ENCODE results near the gene CERS2. TPM values are rescaled to one million over a fixed set of nuclear protein-coding genes. Genes with fewer than 3 reads are reported as not detected.
A peak's percentile ranks its signal among the peaks of the same experiment; 100 is the strongest.

Gene CERS2, protein sequence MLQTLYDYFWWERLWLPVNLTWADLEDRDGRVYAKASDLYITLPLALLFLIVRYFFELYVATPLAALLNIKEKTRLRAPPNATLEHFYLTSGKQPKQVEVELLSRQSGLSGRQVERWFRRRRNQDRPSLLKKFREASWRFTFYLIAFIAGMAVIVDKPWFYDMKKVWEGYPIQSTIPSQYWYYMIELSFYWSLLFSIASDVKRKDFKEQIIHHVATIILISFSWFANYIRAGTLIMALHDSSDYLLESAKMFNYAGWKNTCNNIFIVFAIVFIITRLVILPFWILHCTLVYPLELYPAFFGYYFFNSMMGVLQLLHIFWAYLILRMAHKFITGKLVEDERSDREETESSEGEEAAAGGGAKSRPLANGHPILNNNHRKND
- total RNA-seq, result 100 to 1,000 TPM in 4 of 8 experiments, 10 to 100 TPM in 4; 46.1 to 116 (median 96.6) TPM

DNA sequence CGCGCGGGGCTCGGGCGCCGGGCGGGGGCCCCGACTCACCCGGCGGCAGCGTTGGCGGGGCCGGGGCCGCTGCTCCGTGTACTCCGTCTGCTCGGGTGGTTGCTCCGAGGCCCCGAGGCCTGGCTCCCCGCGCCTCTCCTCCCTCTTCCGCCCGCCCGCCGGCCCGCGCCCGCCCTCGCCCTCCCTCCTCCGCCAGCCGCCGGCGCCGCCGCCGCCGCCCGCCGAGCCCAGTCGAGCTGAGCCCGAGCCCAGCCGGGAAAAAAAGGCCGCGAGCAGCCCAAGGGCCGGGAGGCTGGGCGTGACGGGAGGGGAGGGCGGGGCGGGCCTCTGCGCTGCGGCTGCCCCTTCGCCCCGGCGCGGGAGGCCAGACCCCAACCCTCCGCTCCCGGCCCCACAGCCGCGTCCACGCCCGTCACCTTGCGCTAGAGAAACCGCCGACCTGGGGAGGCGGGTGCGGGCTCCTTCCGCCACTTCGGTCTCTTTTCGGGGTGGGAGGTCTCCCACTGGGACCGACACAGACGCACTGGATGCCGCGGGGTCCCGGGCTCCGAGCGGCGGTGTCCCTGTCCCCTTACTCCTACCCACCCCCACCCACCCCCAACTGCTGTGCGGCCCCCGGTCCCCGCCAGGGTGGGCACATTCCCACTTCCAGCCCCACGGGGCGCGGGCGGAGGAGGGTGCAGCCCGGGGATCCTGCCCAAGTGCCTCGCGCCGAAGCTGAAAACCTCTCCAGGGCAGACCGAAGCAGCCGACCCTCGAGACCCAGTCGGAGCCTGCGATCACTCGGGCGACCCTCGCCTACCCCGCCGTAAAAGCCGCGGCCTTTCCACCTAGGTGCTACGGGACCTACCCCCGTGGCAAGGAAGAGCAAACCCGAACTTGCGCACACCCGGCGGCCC, at the start of gene CERS2:
Gene CERS2, minus strand, starts transcription at position 256 of the 899 bp plus-strand sequence. CDS start 5,745 bp downstream, outside the sequence.
- peaks cover 33 to 38% of the 10 kb centered on the region in 2 donors for H3K4me1 ChIP-seq (replicated peaks in 1 of 2)
- in situ Hi-C loops (cut with MboI; ENCODE audit: low pct_unique_long_range_greater_than_20kb in 2 of 9, low sequenced_read_pairs in 9 of 9, unreplicated experiment in 9 of 9), result no loop called here
- peak within 1 kb of the TSS; percentile 90 to 99 (median 97) for H3K4me3 ChIP-seq
- WGBS, 10 experiments, result 21 to 45% (median 27%) methylated on average over 3 to 15 of the region's 106 CpGs; no CpG with 5 or more reads in 5 of the 10 experiments
- peak; percentile 60 to 80 (median 72) for ATAC-seq (replicated peaks in 6 of 8)
- peak within 1 kb of the TSS; percentile 88 to 93 for H3K27ac ChIP-seq

DNA sequence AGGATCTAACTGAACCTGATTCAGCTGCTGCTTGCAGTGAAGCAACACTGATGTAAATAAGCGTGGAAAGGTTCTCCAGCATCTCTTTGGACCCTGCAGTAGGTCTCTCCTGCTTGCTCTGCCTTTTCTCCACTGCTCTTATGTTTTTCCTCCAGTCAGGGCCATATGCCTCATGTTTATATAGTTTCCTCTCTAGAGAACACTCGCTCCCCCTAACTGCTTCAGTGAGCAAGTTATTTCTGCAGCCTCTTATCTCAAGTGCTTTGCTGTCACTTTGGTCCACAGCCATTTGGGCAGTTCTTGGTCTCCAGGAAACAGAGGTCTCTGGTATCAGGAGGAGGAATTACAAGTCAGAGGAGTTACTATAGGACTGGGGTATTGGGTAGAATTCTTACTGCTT, 38.9 kb upstream of the CERS2 start:
- peak in 1 of 8 experiments; percentile 7 for ATAC-seq (replicated peaks in 6 of 8)
- Histone ChIP-seq H3K4me3 (no peak overlapping the region), H3K4me1 (replicated peaks in 1 of 2) (peaks cover 7 to 8% of the 10 kb centered on the region in 2 donors), H3K27ac (no peak overlapping the region)
- WGBS, 10 experiments, result 60 to 100% (median 82%) methylated on average over 2 of the region's 2 CpGs; no CpG with 5 or more reads in 2 of the 10 experiments
- in situ Hi-C loops (cut with MboI; ENCODE audit: low pct_unique_long_range_greater_than_20kb in 2 of 9, low sequenced_read_pairs in 9 of 9, unreplicated experiment in 9 of 9), result no loop called here

- in situ Hi-C loops (cut with MboI; ENCODE audit: low pct_unique_long_range_greater_than_20kb in 2 of 9, low sequenced_read_pairs in 9 of 9, unreplicated experiment in 9 of 9), result no loop called here
- peaks cover 8 to 9% of the 10 kb centered on the region in 2 donors for H3K4me1 ChIP-seq (replicated peaks in 1 of 2)
- no peak overlapping the region for H3K4me3 ChIP-seq
- H3K27ac ChIP-seq, result no peak overlapping the region
- ATAC-seq (replicated peaks in 6 of 8), result peak in 1 of 8 experiments; percentile 39
- WGBS, 10 experiments, result 59 to 94% (median 89%) methylated on average over 1 to 14 of the region's 14 CpGs; no CpG with 5 or more reads in 1 of the 10 experiments
Measured at GRCh38 chr1:151012684-151013471, 38.2 kb upstream of the CERS2 start.

DNA sequence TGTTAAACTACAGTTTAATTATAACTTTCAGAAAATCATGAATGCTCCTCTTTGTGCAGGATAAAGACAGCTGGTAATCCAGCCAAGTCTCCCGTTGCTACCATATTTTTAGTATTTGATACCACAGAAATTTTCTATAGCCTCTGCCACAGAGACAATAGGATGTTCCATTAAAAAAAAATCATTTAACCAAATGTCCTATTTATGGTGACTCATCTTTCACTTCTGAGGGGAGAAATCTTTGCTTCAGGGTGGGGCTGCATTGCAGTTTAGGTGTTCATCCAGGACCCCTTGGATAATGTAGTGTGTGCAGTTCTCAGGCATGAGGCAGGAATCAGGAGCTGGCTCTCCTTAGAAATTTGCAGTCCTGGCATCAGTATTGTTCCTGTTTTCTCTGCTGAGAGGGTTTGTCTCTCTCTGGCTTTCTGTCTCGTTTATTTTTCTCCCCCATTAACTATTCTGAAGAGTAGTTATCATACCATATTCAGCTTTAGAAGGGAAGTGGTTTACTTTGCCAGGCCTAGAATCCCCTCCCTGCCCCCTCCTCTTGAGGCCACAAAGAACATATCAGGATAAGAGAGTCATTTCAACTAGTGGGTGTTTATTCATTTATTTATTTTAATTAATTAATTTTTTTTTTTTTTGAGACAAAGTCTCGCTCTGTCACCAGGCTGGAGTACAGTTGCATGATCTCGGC, 36.7 kb upstream of the CERS2 start:
- H3K4me3 ChIP-seq, result no peak overlapping the region
- ATAC-seq (replicated peaks in 6 of 8), result no peak
- H3K27ac ChIP-seq, result no peak overlapping the region
- 10 to 100% (median 78%) methylated on average over 1 to 4 of the region's 4 CpGs; no CpG with 5 or more reads in 2 of the 10 experiments for WGBS, 10 experiments
- in situ Hi-C loops (cut with MboI; ENCODE audit: low pct_unique_long_range_greater_than_20kb in 2 of 9, low sequenced_read_pairs in 9 of 9, unreplicated experiment in 9 of 9), result no loop called here
- peaks cover 20 to 21% of the 10 kb centered on the region in 2 donors for H3K4me1 ChIP-seq (replicated peaks in 1 of 2)

- Histone ChIP-seq H3K27ac (no peak overlapping the region), H3K4me1 (replicated peaks in 1 of 2) (peaks cover 25 to 27% of the 10 kb centered on the region in 2 donors), H3K4me3 (no peak overlapping the region)
- in situ Hi-C loops (cut with MboI; ENCODE audit: low pct_unique_long_range_greater_than_20kb in 2 of 9, low sequenced_read_pairs in 9 of 9, unreplicated experiment in 9 of 9), result no loop called here
- ATAC-seq (replicated peaks in 6 of 8), result no peak
- 58 to 96% (median 89%) methylated on average over 1 to 3 of the region's 3 CpGs; no CpG with 5 or more reads in 3 of the 10 experiments for WGBS, 10 experiments
Measured at GRCh38 chr1:151010346-151010726, 35.7 kb upstream of the CERS2 start.

GRCh38 chr1:151009674-151010345, 35.2 kb upstream of the CERS2 start:
- ATAC-seq (replicated peaks in 6 of 8), result no peak
- Histone ChIP-seq H3K27ac (no peak overlapping the region), H3K4me1 (replicated peaks in 1 of 2) (peaks cover 31 to 32% of the 10 kb centered on the region in 2 donors), H3K4me3 (peak overlapping the region in 2 of 5 donors; percentile 53 to 67)
- in situ Hi-C loops (cut with MboI; ENCODE audit: low pct_unique_long_range_greater_than_20kb in 2 of 9, low sequenced_read_pairs in 9 of 9, unreplicated experiment in 9 of 9), result no loop called here
- 80 to 100% (median 97%) methylated on average over 1 to 8 of the region's 8 CpGs for WGBS, 10 experiments

DNA sequence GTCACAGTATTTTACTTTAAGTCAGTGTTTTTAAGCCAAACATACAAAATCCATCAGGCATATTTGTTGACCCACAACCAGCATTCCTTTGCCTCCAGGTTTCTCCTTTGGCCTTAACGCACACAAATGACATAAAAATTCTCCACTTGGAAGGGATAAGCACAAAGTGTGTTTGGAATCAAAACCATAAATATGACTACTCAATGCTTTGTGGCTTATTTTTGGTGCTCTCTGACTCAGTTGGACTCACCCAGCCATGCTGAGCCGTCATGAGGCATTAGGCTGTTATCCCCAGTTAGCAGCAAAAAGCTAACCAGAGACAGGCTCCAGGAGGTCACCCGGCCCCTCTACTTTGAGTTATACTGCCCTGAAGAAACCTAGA, 34.6 kb upstream of the CERS2 start:
- Histone ChIP-seq H3K4me1 (replicated peaks in 1 of 2) (peaks cover 37% of the 10 kb centered on the region in 2 donors), H3K27ac (no peak overlapping the region), H3K4me3 (peak overlapping the region; percentile 52 to 67 (median 63))
- 13 to 100% (median 49%) methylated on average over 1 to 3 of the region's 3 CpGs; no CpG with 5 or more reads in 1 of the 10 experiments for WGBS, 10 experiments
- ATAC-seq (replicated peaks in 6 of 8), result no peak
- in situ Hi-C loops (cut with MboI; ENCODE audit: low pct_unique_long_range_greater_than_20kb in 2 of 9, low sequenced_read_pairs in 9 of 9, unreplicated experiment in 9 of 9), result no loop called here

GRCh38 chr1:151008244-151009205, 33.9 kb upstream of the CERS2 start, which contains the start of gene PRUNE1:
Gene PRUNE1, plus strand, starts transcription at chr1:151008449. Its CDS starts 184 bp downstream, at chr1:151008633.
- in situ Hi-C loops (cut with MboI; ENCODE audit: low pct_unique_long_range_greater_than_20kb in 2 of 9, low sequenced_read_pairs in 9 of 9, unreplicated experiment in 9 of 9), result no loop called here
- H3K27ac ChIP-seq, result peak within 1 kb of the TSS; percentile 40 to 68
- peak within 1 kb of the TSS; percentile 52 to 67 (median 63) for H3K4me3 ChIP-seq
- ATAC-seq (replicated peaks in 6 of 8), result peak; percentile 69 to 88 (median 82)
- peaks cover 42 to 44% of the 10 kb centered on the region in 2 donors for H3K4me1 ChIP-seq (replicated peaks in 1 of 2)
- 0 to 20% (median 4%) methylated on average over 1 to 31 of the region's 69 CpGs; no CpG with 5 or more reads in 1 of the 10 experiments for WGBS, 10 experiments

DNA sequence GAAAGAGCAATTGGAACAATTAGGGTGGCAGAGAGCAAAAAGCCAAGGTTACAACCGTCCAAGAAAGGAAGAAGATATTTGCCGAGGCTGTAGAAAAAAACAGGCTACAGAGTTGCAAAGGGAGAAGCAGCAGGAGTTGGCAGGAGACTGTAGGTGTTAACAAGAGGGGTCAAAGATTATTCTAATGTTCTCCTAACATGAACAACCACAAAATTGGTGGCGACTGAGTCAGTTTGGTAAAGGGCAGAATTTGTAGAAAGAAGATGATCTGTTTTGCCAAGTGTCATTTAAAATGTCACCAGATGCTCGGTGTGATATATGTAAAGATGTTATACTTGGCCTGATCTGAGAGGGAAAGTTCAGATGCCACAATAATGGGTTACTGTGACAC, 33.2 kb upstream of the CERS2 start:
- no peak for ATAC-seq (replicated peaks in 6 of 8)
- Histone ChIP-seq H3K4me3 (peak overlapping the region; percentile 52 to 67 (median 63)), H3K27ac (peak overlapping the region; percentile 40 to 68), H3K4me1 (replicated peaks in 1 of 2) (peaks cover 45 to 48% of the 10 kb centered on the region in 2 donors)
- in situ Hi-C loops (cut with MboI; ENCODE audit: low pct_unique_long_range_greater_than_20kb in 2 of 9, low sequenced_read_pairs in 9 of 9, unreplicated experiment in 9 of 9), result no loop called here
- 0 to 55% (median 23%) methylated on average over 1 to 4 of the region's 4 CpGs; no CpG with 5 or more reads in 4 of the 10 experiments for WGBS, 10 experiments

DNA sequence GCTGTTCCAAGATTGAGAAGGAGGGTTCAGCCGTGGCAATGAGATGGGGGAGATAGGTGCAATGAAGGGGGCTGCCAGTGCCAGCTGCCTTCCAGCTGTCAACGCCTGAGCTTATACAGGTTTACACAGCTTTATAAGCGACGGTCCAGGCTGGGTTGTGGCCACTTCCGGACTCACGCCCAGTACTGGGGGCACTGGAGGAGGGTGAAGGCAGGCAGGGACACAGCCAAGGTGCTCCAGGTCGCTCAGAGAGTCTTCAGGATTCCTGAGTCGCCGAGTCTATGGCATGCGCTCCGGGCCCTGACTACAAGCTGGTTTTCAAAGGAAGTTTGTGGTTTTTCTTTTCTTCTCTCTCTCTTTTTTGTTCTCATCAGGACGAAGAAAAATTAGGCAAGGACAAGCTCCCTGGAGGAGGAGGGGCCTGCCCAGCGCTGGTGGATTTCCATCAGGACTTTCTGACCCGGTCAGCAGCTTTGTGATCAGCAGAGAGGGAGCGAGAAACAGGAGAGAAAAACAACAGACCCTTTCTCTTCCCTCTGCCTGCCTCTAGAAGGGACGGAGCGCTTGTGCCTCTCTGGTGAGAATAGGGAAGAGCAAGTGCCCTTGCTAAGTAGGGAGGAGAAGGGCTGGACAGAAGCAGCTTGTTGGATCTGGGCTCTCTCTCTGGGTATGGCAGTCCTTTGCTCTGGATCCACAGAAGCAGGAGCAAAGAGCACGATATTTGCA, 31.9 kb upstream of the CERS2 start, which contains the start of gene MINDY1:
Gene MINDY1, minus strand, starts transcription at position 576 of the 726 bp plus-strand sequence. CDS start 4,285 bp downstream, outside the sequence.
- 0 to 17% (median 3%) methylated on average over 1 to 17 of the region's 18 CpGs; no CpG with 5 or more reads in 2 of the 10 experiments for WGBS, 10 experiments
- peak within 1 kb of the TSS; percentile 36 to 67 (median 42) for H3K4me3 ChIP-seq
- peaks cover 45 to 52% of the 10 kb centered on the region in 2 donors for H3K4me1 ChIP-seq (replicated peaks in 1 of 2)
- in situ Hi-C loops (cut with MboI; ENCODE audit: low pct_unique_long_range_greater_than_20kb in 2 of 9, low sequenced_read_pairs in 9 of 9, unreplicated experiment in 9 of 9), result no loop called here
- peak; percentile 70 to 85 (median 80) for ATAC-seq (replicated peaks in 6 of 8)
- peak within 1 kb of the TSS; percentile 40 to 68 for H3K27ac ChIP-seq

All from motor neuron (in vitro differentiated cells).